ENCODE data around the gene BORCS5. TPM values are rescaled to one million over a fixed set of nuclear protein-coding genes. Genes with fewer than 3 reads are reported as not detected.
"Not testable (repeated sequence)": the region's sequence is repeated elsewhere in the genome, so short reads cannot be mapped to it uniquely, and the experiment has no call there.

BORCS5 gene
- total RNA-seq, 1 donor from 2014 or later: 8.7 TPM

DNA sequence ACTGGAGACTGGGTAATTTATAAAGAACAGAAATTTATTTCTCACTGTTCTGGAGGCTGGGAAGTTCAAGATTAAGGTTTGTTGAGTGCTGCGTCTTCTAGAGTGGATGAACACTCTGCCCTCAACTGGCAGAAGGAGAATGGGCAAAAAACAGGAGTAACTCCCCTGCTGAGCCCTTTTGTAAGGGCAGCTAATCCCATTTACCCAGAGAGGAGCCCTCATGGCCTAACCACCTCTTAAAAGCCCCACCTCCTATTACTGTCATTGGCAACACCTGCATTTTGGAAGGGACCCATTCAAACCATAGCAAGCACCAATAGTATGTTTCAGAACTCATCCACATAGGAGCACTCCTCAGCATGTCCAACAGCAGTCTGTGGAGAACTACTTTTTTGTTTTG is 47.4 kb downstream of the BORCS5 start:
- Histone ChIP-seq H3K9me3 (replicated peaks) (no peaks in the 10 kb centered on the region), H3K27ac (replicated peaks) (no peak overlapping the region), H3K4me3 (no peak overlapping the region), H3K4me1 (peaks cover 34% of the 10 kb centered on the region), H3K27me3 (ENCODE audit: low read depth) (no peaks in the 10 kb centered on the region), H3K36me3 (no peaks in the 10 kb centered on the region)
- TF ChIP-seq, protein P1, sequence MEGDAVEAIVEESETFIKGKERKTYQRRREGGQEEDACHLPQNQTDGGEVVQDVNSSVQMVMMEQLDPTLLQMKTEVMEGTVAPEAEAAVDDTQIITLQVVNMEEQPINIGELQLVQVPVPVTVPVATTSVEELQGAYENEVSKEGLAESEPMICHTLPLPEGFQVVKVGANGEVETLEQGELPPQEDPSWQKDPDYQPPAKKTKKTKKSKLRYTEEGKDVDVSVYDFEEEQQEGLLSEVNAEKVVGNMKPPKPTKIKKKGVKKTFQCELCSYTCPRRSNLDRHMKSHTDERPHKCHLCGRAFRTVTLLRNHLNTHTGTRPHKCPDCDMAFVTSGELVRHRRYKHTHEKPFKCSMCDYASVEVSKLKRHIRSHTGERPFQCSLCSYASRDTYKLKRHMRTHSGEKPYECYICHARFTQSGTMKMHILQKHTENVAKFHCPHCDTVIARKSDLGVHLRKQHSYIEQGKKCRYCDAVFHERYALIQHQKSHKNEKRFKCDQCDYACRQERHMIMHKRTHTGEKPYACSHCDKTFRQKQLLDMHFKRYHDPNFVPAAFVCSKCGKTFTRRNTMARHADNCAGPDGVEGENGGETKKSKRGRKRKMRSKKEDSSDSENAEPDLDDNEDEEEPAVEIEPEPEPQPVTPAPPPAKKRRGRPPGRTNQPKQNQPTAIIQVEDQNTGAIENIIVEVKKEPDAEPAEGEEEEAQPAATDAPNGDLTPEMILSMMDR (IDR thresholded peaks at IDR 0.05; ENCODE audit: borderline replicate concordance): no peak
- intact Hi-C loops (cut with micrococcal nuclease): no loop called here
- DNase-seq: no peak

DNA sequence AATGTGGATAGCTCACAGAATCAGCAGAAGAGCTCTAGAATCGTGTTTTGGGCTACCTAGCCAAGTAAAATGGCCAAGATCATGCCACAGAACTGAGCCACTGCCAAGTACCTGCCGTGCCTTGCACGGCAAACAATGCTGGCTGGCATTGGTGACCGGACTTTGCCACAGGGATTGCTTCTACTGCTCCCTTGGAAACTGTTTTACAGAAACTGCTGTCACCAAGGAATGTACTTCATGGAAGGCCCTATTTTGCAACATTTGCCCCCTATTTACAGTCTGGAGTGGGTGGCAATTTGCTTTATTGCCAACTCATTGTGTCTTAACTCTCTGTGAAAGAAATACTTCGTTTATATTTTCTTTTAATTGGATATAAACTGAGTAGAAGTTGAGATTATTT is 49.0 kb downstream of the BORCS5 start:
- DNase-seq: peak; percentile 28
- TF ChIP-seq, protein P1 (IDR thresholded peaks at IDR 0.05; ENCODE audit: borderline replicate concordance): no peak

DNA sequence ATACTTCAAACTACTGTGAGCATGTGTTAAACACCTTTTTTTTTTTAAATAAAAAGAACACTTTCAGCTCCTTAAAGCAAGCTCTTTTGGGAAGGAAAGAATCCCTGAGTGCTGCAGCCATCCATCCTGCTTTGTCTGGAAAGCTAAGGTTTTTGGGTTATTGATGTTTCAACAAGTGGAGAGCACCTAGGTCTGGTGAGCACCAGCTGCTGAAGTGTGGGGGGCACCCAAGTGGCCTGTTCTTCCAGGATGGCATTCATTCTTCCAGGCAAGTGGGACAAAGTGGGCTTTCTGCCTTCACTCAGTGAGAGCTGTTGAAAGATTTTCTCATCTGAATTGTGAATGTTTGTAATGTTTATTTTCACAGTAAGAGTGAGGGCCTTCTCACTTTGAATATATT is 49.9 kb downstream of the BORCS5 start:
- Histone ChIP-seq H3K36me3 (no peaks in the 10 kb centered on the region), H3K4me3 (no peak overlapping the region), H3K9me3 (replicated peaks) (no peaks in the 10 kb centered on the region), H3K4me1 (peaks cover 23% of the 10 kb centered on the region), H3K27me3 (ENCODE audit: low read depth) (no peaks in the 10 kb centered on the region), H3K27ac (replicated peaks) (no peak overlapping the region)
- intact Hi-C loops (cut with micrococcal nuclease): no loop called here
- no peak for DNase-seq
- TF ChIP-seq, protein P1 (IDR thresholded peaks at IDR 0.05; ENCODE audit: borderline replicate concordance): no peak

More for the DNA sequence above, 49.0 kb downstream of the BORCS5 start:
- H3K4me1 ChIP-seq: peaks cover 23% of the 10 kb centered on the region
- no peak overlapping the region for H3K27ac ChIP-seq (replicated peaks)
- H3K27me3 ChIP-seq (ENCODE audit: low read depth): no peaks in the 10 kb centered on the region
- no peak overlapping the region for H3K4me3 ChIP-seq
- no peaks in the 10 kb centered on the region for H3K9me3 ChIP-seq (replicated peaks)
- no peaks in the 10 kb centered on the region for H3K36me3 ChIP-seq
- intact Hi-C loops (cut with micrococcal nuclease): no loop called here

DNA sequence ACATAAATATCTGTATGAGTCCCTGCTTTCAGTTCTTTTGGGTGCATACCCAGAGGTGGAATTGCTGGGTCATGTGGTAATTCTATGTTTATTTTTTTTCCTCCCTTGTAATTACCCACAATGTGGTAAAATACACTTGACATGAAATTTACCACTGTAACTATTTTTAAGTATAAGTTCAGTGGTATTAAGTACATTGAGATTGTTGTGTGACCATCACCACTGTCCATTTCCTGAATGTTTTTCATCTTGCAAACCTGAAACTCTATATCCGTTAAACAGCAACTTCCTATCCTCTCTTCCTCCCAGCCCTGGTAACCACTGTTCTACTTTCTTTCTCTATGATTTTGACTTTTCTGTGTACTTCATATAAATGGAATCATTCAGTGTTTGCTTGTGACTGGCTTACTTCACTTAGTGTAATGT is 51.4 kb downstream of the BORCS5 start:
- H3K36me3 ChIP-seq: no peaks in the 10 kb centered on the region
- no peak overlapping the region for H3K27ac ChIP-seq (replicated peaks)
- H3K4me3 ChIP-seq: no peak overlapping the region
- no peaks in the 10 kb centered on the region for H3K9me3 ChIP-seq (replicated peaks)
- intact Hi-C loops (cut with micrococcal nuclease): no loop called here
- H3K27me3 ChIP-seq (ENCODE audit: low read depth): no peaks in the 10 kb centered on the region
- no peak for DNase-seq
- TF ChIP-seq, protein P1 (IDR thresholded peaks at IDR 0.05; ENCODE audit: borderline replicate concordance): no peak
- peaks cover 20% of the 10 kb centered on the region for H3K4me1 ChIP-seq

DNA sequence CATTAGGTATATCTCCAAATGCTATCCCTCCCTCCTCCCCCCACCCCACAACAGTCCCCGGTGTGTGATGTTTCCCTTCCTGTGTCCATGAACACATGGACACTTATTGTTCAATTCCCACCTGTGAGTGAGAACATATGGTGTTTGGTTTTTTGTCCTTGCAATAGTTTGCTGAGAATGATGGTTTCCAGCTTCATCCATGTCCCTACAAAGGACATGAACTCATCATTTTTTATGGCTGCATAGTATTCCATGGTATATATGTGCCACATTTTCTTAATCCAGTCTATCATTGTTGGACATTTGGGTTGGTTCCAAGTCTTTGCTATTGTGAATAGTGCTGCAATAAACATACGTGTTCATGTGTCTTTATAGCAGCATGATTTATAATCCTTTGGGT is 52.5 kb downstream of the BORCS5 start:
- intact Hi-C loops (cut with micrococcal nuclease); H3K9me3 ChIP-seq (replicated peaks); H3K27ac ChIP-seq (replicated peaks); DNase-seq; H3K36me3 ChIP-seq; H3K27me3 ChIP-seq (ENCODE audit: low read depth); H3K4me3 ChIP-seq: not testable (repeated sequence)
- H3K4me1 ChIP-seq: peaks cover 11% of the 10 kb centered on the region

DNA sequence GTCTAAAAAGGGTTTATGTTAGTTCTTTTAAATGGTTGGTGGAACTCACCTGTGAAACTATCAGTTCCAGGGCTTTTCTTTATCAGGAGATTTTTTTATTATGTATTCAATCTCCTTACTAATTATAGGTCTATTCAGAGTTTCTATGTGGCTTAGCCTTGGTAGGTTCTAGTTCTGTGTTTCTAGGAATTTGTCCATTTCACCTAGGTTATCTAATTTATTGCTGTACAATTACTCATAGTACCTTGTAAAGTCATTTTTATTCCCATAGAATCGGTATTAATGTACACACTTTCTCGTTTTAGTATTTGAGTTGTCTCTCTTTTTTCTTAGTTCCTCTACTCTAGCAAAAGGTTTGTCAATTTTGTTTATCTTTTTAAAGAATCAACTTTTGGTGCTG is 59.0 kb downstream of the BORCS5 start:
- peaks cover 4% of the 10 kb centered on the region for H3K9me3 ChIP-seq (replicated peaks)
- H3K27me3 ChIP-seq (ENCODE audit: low read depth): no peaks in the 10 kb centered on the region
- DNase-seq: no peak
- H3K27ac ChIP-seq (replicated peaks): no peak overlapping the region
- intact Hi-C loops (cut with micrococcal nuclease): no loop called here
- H3K4me1 ChIP-seq: no peaks in the 10 kb centered on the region
- TF ChIP-seq, protein P1 (IDR thresholded peaks at IDR 0.05; ENCODE audit: borderline replicate concordance): no peak
- no peak overlapping the region for H3K4me3 ChIP-seq
- H3K36me3 ChIP-seq: no peaks in the 10 kb centered on the region

DNA sequence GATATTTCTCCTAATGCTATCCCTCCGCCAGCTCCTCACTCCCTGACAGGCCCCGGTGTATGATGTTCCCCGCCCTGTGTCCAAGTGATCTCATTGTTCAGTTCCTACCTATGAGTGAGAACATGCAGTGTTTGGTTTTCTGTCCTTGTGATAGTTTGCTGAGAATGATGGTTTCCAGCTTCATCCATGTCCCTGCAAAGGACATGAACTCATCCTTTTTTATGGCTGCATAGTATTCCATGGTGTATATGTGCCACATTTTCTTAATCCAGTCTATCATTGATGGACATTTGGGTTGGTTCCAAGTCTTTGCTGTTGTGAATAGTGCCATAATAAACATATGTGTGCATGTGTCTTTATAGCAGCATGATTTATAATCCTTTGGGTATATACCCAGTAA is 62.3 kb downstream of the BORCS5 start:
- H3K4me3 ChIP-seq; H3K27ac ChIP-seq (replicated peaks); H3K36me3 ChIP-seq; H3K4me1 ChIP-seq; DNase-seq; H3K27me3 ChIP-seq (ENCODE audit: low read depth); intact Hi-C loops (cut with micrococcal nuclease): not testable (repeated sequence)
- H3K9me3 ChIP-seq (replicated peaks): peaks cover 32% of the 10 kb centered on the region

All from left ventricle myocardium inferior (tissue), 1 donor.